GM18507 (cell line): ENCODE results near the gene MORC4.

Experiments
- DNase-seq: peaks from one replicate; pipeline ENCODE4 v3.0.0; 2011; ENCODE audit warnings: low read depth; ENCODE audit not compliant: insufficient read length; ENCODE audit errors: extremely low spot score
- FAIRE-seq: peaks from 2 replicates; lab custom pipeline; 2011; peaks lifted over from hg19 to GRCh38; lab: Jason Lieb, UNC

MORC4 gene

DNA sequence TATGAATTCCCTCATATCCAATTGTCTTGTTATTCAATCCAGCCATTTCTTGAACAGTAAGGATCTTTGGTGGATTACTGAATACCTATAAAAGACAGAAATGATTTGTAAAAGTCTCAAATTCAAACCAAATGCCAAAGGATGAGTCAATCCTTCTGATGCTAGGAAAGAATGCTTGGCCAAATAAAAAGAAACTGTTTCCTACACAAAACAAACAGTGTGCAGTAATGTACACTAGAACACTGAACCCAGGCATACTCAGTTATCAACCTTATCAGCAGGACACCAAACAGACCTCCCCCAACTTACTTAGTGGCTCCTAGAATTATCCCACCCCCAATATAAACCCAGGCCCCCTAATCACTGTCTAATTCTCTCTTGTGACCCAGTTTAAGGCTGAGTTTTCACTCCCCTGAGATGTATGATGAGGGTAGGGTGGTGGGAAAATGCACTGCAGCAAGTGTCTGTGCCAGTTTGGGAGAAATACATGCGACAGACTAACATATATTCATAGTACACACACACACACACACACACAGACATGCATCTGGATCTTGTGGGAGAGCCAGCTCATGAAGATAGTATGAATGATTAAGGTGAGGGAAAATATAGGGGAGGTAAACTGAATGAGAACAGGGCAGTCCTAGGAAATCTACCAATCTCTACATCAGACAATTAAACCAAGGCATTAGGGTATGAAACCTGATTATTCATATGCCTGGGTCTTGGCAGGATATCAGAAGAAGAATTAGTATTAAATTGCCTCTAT lies 44.8 kb downstream of the MORC4 start:
- DNase-seq (no peak), FAIRE-seq (no peak)

GRCh38 chrX:106954041-106954440 lies 46.0 kb downstream of the MORC4 start:
- FAIRE-seq (no peak), DNase-seq (no peak)

DNA sequence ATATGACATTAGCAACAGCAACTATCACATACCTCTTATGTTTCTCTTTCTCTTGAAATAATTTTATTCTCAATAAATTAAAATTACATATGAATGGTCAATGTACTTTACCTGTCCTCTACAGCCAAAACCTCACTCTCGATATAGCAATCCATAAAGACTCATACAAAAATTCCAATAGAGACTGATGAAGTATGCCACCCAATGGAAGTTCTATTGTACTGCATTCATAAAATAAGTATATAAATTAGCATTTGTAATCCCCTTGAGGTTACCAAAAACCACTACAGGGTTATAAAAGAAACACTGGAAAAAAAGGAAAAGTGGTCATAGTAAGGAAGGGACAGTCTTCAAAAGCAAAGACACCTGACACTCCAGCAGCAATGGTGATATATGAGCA lies 47.0 kb downstream of the MORC4 start:
- DNase-seq (no peak), FAIRE-seq (no peak)

GRCh38 chrX:106952538-106952937 lies 47.5 kb downstream of the MORC4 start:
- no peak for FAIRE-seq

DNA sequence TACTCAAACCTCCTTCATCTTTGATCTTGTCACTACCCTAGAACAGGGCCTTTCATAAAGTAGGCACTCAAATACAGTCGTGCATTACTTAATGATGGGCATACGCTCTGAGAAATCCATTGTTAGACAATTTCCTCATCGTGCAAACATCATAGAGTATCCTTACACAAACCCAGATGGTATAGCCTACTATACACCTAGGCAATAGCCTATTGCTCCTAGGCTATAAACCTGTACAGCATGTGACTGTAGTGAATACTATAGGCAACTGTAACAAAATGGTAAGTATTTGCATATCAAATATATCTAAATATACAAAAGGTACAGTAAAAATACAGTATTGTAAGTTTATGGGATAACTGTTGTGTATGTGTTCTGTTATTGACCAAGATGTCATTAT lies 47.9 kb downstream of the MORC4 start:
- DNase-seq (no peak), FAIRE-seq (no peak)

More at GRCh38 chrX:106952538-106952937, 47.5 kb downstream of the MORC4 start:
- no peak for DNase-seq

DNA sequence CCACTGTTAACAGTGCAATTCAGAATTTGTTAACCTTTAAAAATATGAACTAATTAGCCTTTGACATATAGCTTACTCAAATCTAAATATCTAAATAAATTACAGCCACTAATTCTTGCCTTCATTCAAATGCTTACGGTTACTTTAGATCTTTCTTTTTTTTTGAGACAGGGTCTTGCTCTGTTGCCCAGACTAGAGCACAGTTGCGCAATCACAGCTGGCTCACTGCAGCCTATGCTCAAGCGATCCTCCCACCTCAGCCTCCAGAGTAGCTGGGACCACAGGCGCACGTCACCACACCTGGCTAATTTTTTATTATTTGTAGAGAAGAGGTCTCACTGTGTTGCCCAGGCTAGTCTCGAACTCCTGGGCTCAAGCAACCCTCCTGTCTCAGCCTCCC lies 48.8 kb downstream of the MORC4 start:
- DNase-seq (no peak), FAIRE-seq (no peak)

- FAIRE-seq = no peak
- DNase-seq = no peak
These were observed 49.6 kb downstream of the MORC4 start for GRCh38 chrX:106950381-106950780.

GRCh38 chrX:106949366-106949765 lies 50.6 kb downstream of the MORC4 start:
- no peak for DNase-seq
- no peak for FAIRE-seq

DNA sequence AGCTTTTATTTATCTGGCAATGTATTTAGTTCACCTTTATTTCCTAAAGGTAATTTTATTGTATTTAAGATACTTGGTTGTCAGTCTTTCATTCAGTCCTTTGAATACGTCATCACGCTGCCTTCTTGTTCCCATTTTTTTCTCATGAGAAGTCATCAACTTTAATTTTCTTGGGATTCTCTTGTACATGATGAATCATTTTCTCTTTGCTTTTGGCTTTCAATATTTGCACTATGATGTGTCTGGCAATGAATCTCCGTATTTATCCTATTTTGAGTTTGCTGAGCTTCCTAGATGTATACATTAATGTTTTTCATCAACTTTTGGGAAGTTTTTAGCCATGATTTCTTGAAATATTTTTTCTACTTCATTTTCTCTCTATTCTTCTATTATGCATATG lies 51.4 kb downstream of the MORC4 start:
- no peak for DNase-seq
- no peak for FAIRE-seq

DNA sequence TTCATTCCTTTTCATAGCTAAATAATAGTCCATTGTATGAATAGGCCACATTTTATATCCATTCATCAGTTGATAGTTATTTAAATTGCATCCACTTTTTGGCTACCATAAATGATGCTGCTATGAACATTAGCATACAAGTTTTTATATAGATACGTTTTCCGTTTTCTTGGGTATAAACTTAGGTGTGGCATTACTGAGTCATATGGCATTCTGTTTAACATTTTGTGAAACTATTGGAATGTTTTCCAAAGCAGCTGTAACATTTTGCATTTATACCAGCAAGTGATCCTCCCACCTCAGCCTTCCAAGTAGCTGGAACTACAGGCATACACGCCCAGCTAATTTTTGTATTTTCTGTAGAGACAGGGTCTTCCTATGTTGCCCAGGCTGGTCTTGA lies 53.5 kb downstream of the MORC4 start:
- DNase-seq = no peak
- FAIRE-seq = no peak

GRCh38 chrX:106940068-106940467 lies 59.9 kb downstream of the MORC4 start:
- no peak for DNase-seq
- no peak for FAIRE-seq

DNA sequence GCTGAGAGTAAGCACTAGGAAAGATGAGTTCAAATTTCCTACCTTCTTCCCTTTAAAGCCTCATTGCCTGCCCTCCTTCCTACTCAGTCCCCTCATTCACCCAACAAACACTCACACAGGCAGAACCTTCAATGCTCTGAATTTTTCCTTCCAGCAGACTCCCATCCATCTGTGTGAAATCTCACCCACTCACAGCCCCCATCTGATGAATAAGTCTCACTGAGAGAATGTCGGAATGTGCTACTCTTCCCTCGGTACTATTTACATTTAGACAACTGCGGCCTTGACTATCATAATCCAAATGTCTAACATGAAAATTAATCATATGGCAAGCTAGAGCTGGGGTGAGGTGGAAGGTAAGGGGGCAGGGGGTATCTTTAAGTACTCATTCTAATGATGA lies 60.4 kb downstream of the MORC4 start:
- DNase-seq (no peak), FAIRE-seq (no peak)

- DNase-seq (no peak), FAIRE-seq (no peak)
These were observed 63.8 kb downstream of the MORC4 start for GRCh38 chrX:106936246-106936645.

- DNase-seq = no peak
- FAIRE-seq = no peak
These were observed 64.8 kb downstream of the MORC4 start for GRCh38 chrX:106935175-106935574.

DNA sequence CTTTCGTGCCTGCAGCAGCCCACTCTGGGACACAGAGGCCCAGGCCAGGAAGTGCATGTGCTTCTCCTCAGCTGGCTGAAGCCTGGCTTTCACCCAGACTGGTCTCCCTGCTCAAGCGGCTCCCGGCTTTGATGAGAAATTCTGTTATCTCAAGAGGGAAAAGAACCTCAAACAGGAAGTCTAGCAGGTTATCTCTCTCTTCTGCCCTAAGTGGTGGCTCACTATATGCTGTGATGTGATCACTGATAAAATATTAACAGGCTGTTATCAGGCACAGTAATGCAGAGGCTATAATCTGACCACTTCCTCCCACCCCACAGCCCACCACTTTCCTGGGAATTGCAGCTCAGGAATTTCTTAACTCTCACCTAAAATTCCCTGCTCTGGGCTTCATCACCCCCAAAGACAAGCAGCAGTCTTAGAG lies 66.5 kb downstream of the MORC4 start:
- no peak for FAIRE-seq
- no peak for DNase-seq

GRCh38 chrX:106932960-106933537 lies 67.0 kb downstream of the MORC4 start:
- no peak for DNase-seq
- no peak for FAIRE-seq

- FAIRE-seq = no peak
These were observed 67.5 kb downstream of the MORC4 start for GRCh38 chrX:106932492-106932923.

DNA sequence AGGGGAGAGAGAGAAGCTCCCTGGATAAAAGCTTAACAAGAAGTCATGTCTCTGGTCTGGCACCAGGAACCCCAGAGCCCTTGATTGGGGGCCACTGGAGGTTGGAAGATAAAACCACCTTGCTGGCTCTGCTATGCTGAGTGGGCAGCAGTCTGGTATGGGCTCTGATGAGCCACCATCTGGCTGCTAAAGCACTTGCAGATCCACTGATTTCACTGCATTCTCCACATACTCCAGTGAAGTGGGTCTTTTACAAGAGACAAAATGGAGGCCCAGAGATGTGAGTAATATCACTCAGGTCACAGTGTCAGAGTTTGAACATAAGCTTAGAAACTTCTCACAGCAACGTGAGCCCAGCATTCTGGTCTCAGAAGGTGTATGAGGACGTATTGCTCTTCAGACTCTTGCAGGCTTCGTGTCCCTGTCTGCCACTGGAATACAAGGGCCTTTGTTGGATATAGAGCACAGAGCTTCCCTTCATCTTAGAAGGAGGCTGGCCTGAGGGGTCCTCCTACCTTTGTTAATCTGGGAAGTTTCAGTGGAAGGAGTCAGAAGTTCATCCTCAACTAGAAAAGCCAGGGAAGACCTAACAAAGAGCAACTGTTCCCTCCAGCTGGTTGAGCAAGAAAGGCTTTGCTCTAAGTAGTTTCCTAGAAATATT lies 68.1 kb downstream of the MORC4 start:
- FAIRE-seq (no peak), DNase-seq (no peak)

More at GRCh38 chrX:106932492-106932923, 67.5 kb downstream of the MORC4 start:
- DNase-seq = no peak

DNA sequence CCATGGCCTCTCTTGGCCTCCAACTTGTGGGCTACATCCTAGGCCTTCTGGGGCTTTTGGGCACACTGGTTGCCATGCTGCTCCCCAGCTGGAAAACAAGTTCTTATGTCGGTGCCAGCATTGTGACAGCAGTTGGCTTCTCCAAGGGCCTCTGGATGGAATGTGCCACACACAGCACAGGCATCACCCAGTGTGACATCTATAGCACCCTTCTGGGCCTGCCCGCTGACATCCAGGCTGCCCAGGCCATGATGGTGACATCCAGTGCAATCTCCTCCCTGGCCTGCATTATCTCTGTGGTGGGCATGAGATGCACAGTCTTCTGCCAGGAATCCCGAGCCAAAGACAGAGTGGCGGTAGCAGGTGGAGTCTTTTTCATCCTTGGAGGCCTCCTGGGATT lies 71.8 kb downstream of the MORC4 start:
- no peak for DNase-seq
- no peak for FAIRE-seq

DNA sequence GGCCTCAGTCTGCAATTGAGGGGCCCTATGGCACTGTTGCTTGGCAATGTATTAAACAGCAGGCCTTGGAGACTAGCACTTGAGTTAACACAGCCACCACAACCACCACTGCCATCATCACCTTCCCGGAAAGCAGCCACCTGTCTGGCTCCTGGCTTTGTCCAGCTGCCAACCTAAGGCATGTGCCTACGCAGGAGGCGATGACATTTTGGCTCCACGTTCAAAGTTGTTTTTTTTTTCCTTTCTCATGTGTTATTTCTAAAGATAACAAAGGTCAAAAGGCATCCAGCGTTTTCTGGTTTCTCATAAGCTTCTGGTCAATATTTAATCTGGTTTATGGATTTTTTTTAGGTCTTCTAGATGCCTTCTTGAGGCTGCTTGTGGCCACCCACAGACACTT lies 72.3 kb downstream of the MORC4 start:
- no peak for DNase-seq
- FAIRE-seq = no peak

- DNase-seq (no peak), FAIRE-seq (no peak)
These were observed 73.0 kb downstream of the MORC4 start for GRCh38 chrX:106927023-106927422.
